Fibroblast of pulmonary artery (primary cell): Measurements from ENCODE around the gene TRIM46.
"Not testable (repeated sequence)": the region's sequence is repeated elsewhere in the genome, so short reads cannot be mapped to it uniquely, and the experiment has no call there.

Experiments used
- DNase-seq: peaks from one replicate; pipeline ENCODE4 v3.0.0-alpha.2; 2010; ENCODE audit warnings: low read depth
- H3K4me3 ChIP-seq: replicated peaks from 2 replicates; pipeline ENCODE4 v1.5.1; 2011; ENCODE audit warnings: low read depth, mild to moderate bottlenecking, control low read depth, low read length, moderate library complexity
- CTCF ChIP-seq: IDR thresholded peaks from 2 replicates; pipeline ENCODE4 v1.5.1; 2011; ENCODE audit warnings: mild to moderate bottlenecking, control low read depth, low read length, inconsistent platforms; ENCODE audit errors: missing control alignments

Gene TRIM46

GRCh38 chr1:155139895-155140629, 33.6 kb upstream of the TRIM46 start, which contains the start of gene DPM3:
TSS of gene DPM3 (minus strand) at chr1:155140531. CDS start at chr1:155140240, 291 bp downstream.
- DNase-seq, result peak; percentile 77
- H3K4me3 ChIP-seq, result peak within 1 kb of the TSS; percentile 69
- TF ChIP-seq CTCF, result no peak

GRCh38 chr1:155140630-155140953, 33.1 kb upstream of the TRIM46 start:
- TF ChIP-seq CTCF, result no peak

GRCh38 chr1:155141749-155142148, 31.9 kb upstream of the TRIM46 start:
- no peak overlapping the region for H3K4me3 ChIP-seq
- DNase-seq, result no peak
- no peak for TF ChIP-seq CTCF

More at GRCh38 chr1:155140630-155140953, 33.1 kb upstream of the TRIM46 start:
- peak overlapping the region; percentile 69 for H3K4me3 ChIP-seq
- no peak for DNase-seq

GRCh38 chr1:155145491-155145890, 28.2 kb upstream of the TRIM46 start:
- DNase-seq, result no peak
- no peak overlapping the region for H3K4me3 ChIP-seq
- peak; percentile 5 for TF ChIP-seq CTCF

- not testable (repeated sequence) for H3K4me3 ChIP-seq, DNase-seq
Observed at GRCh38 chr1:155155996-155156643, 17.5 kb upstream of the TRIM46 start.

- H3K4me3 ChIP-seq, result no peak overlapping the region
- DNase-seq, result no peak
- no peak for TF ChIP-seq CTCF
Observed at GRCh38 chr1:155158991-155159390, 14.7 kb upstream of the TRIM46 start.

GRCh38 chr1:155160128-155160527, 13.5 kb upstream of the TRIM46 start:
- H3K4me3 ChIP-seq, result no peak overlapping the region
- DNase-seq, result no peak
- no peak for TF ChIP-seq CTCF

GRCh38 chr1:155162631-155163030, 11.0 kb upstream of the TRIM46 start:
- DNase-seq, H3K4me3 ChIP-seq: not testable (repeated sequence)

- H3K4me3 ChIP-seq, result not testable (repeated sequence)
Observed at GRCh38 chr1:155163785-155164184, 9.9 kb upstream of the TRIM46 start.

GRCh38 chr1:155164625-155165024, 9.0 kb upstream of the TRIM46 start:
- not testable (repeated sequence) for H3K4me3 ChIP-seq, DNase-seq

More at GRCh38 chr1:155163785-155164184, 9.9 kb upstream of the TRIM46 start:
- not testable (repeated sequence) for DNase-seq
